Body of pancreas (tissue), 4 donors: ENCODE measurements around the gene CLUH.
"Not testable (repeated sequence)": the region's sequence is repeated elsewhere in the genome, so short reads cannot be mapped to it uniquely, and the experiment has no call there.

Source experiments
- CTCF ChIP-seq, 7 experiments: fragments of 450-650 bp in 4 of 7; fragments of 200-600 bp in 3 of 7; sonication (generic) in 3 of 7; IDR thresholded peaks; one replicate each; pipeline ENCODE4 v1.5.1; 2016 to 2019; ENCODE audit warnings: antibody characterized with exemption in 7 of 7
- POLR2A ChIP-seq, 3 donors: fragments of 450-650 bp; IDR thresholded peaks; one replicate each; pipeline ENCODE4 v1.6.1; 2016; ENCODE audit warnings: antibody characterized with exemption in 3 of 3, mild to moderate bottlenecking in 2 of 3

GRCh38 chr17:2679247-2679646 lies 32.3 kb downstream of the CLUH start:
- not testable (repeated sequence) for TF ChIP-seq CTCF, POLR2A (IDR thresholded peaks at IDR 0.05)
